Osteocyte (in vitro differentiated cells): ENCODE data around the gene ZHX3. TPM values are rescaled to one million over a fixed set of nuclear protein-coding genes. Genes with fewer than 3 reads are reported as not detected.

Experiments
- DNase-seq: peaks from one replicate; pipeline ENCODE4 v3.0.0; 2021; ENCODE audit warnings: mixed read lengths; ENCODE audit not compliant: unreplicated experiment; ENCODE audit errors: extremely low spot score
- H3K27ac Mint-ChIP-seq: one replicate; pipeline ENCODE4 v1.8.0; 2021; ENCODE audit warnings: mild to moderate bottlenecking, mixed read lengths; ENCODE audit not compliant: unreplicated experiment
- H3K27me3 Mint-ChIP-seq: one replicate; pipeline ENCODE4 v1.8.0; 2021; ENCODE audit warnings: mixed read lengths; ENCODE audit not compliant: unreplicated experiment
- H3K36me3 Mint-ChIP-seq: one replicate; pipeline ENCODE4 v1.8.0; 2021; ENCODE audit warnings: mixed read lengths; ENCODE audit not compliant: unreplicated experiment
- H3K4me1 Mint-ChIP-seq: one replicate; pipeline ENCODE4 v1.8.0; 2021; ENCODE audit warnings: mixed read lengths; ENCODE audit not compliant: unreplicated experiment
- H3K4me3 Mint-ChIP-seq: one replicate; pipeline ENCODE4 v1.8.0; 2021; ENCODE audit warnings: mild to moderate bottlenecking, moderate library complexity, mixed read lengths; ENCODE audit not compliant: unreplicated experiment
- H3K9me3 Mint-ChIP-seq: one replicate; pipeline ENCODE4 v1.8.0; 2021; ENCODE audit warnings: mixed read lengths; ENCODE audit not compliant: unreplicated experiment
- CTCF ChIP-seq: fragments of 200-600 bp; sonication (generic); IDR thresholded peaks from 2 replicates; pipeline ENCODE4 v1.5.0; 2021; ENCODE audit warnings: antibody characterized with exemption, mild to moderate bottlenecking, moderate library complexity
- total RNA-seq: library from RNA; stranded (reverse); gene quantifications from 2 replicates; pipeline ENCODE4 v1.2.1, GENCODE V29; 2021

Gene ZHX3
- total RNA-seq, 1 donor from 2014 or later = 44.5 TPM

- no peaks in the 10 kb centered on the region for H3K9me3 Mint-ChIP-seq
- no peak for TF ChIP-seq CTCF
- no peaks in the 10 kb centered on the region for H3K4me1 Mint-ChIP-seq
- no peak overlapping the region for H3K27ac Mint-ChIP-seq
- H3K27me3 Mint-ChIP-seq = no peaks in the 10 kb centered on the region
- H3K36me3 Mint-ChIP-seq = peaks cover 59% of the 10 kb centered on the region
- no peak overlapping the region for H3K4me3 Mint-ChIP-seq
- no peak for DNase-seq
Measured at GRCh38 chr20:41163821-41164220, 153.7 kb downstream of the ZHX3 start.

GRCh38 chr20:41162396-41162795 lies 155.1 kb downstream of the ZHX3 start:
- Mint-ChIP-seq H3K9me3 (no peaks in the 10 kb centered on the region), H3K27ac (no peak overlapping the region), H3K36me3 (peaks cover 58% of the 10 kb centered on the region), H3K27me3 (no peaks in the 10 kb centered on the region), H3K4me1 (no peaks in the 10 kb centered on the region), H3K4me3 (no peak overlapping the region)
- DNase-seq = no peak
- TF ChIP-seq CTCF = no peak

GRCh38 chr20:41161886-41162285 lies 155.6 kb downstream of the ZHX3 start:
- Mint-ChIP-seq H3K4me3 (no peak overlapping the region), H3K9me3 (no peaks in the 10 kb centered on the region), H3K27me3 (no peaks in the 10 kb centered on the region), H3K27ac (no peak overlapping the region), H3K36me3 (peaks cover 53% of the 10 kb centered on the region), H3K4me1 (no peaks in the 10 kb centered on the region)
- no peak for DNase-seq
- no peak for TF ChIP-seq CTCF

GRCh38 chr20:41160686-41161085 lies 156.8 kb downstream of the ZHX3 start:
- Mint-ChIP-seq H3K27ac (no peak overlapping the region), H3K9me3 (no peaks in the 10 kb centered on the region), H3K4me1 (no peaks in the 10 kb centered on the region), H3K4me3 (no peak overlapping the region), H3K36me3 (peaks cover 44% of the 10 kb centered on the region), H3K27me3 (no peaks in the 10 kb centered on the region)
- DNase-seq = no peak
- TF ChIP-seq CTCF = no peak

GRCh38 chr20:41159547-41159946 lies 158.0 kb downstream of the ZHX3 start:
- Mint-ChIP-seq H3K4me1 (peaks cover 10% of the 10 kb centered on the region), H3K27ac (no peak overlapping the region), H3K36me3 (peaks cover 37% of the 10 kb centered on the region), H3K4me3 (no peak overlapping the region), H3K27me3 (no peaks in the 10 kb centered on the region), H3K9me3 (no peaks in the 10 kb centered on the region)
- TF ChIP-seq CTCF = no peak
- DNase-seq = no peak
